RWPE2 (cell line): ENCODE results near the gene CCDC181.
A peak's percentile ranks its signal among the peaks of the same experiment; 100 is the strongest.

Source experiments
- ATAC-seq: fragments of 200-7000 bp; cut with Tn5 transposase; 3 replicates; pipeline ENCODE4 v1.9.1; 2021; ENCODE audit warnings: low read depth
- DNase-seq: peaks from one replicate; pipeline ENCODE4 v3.0.0-alpha.2; 2020; ENCODE audit warnings: low spot score
- H3K27ac ChIP-seq: fragments of 450-650 bp; 2 replicates; pipeline ENCODE4 v1.5.1; 2017; ENCODE audit warnings: mild to moderate bottlenecking; ENCODE audit not compliant: poor library complexity, severe bottlenecking
- H3K27me3 ChIP-seq: fragments of 250-450 bp; sonication (Bioruptor Pico); 2 replicates; pipeline ENCODE4 v1.5.1; 2021; ENCODE audit warnings: mild to moderate bottlenecking, moderate library complexity; ENCODE audit not compliant: insufficient read depth, poor library complexity, severe bottlenecking
- H3K36me3 ChIP-seq: fragments of 250-450 bp; sonication (Bioruptor Pico); 2 replicates; pipeline ENCODE4 v1.5.1; 2020; ENCODE audit warnings: low read depth, mild to moderate bottlenecking, moderate library complexity
- H3K4me1 ChIP-seq: fragments of 250-450 bp; sonication (Bioruptor Pico); 2 replicates; pipeline ENCODE4 v1.5.1; 2021; ENCODE audit warnings: mild to moderate bottlenecking, moderate library complexity; ENCODE audit not compliant: insufficient read depth, poor library complexity, severe bottlenecking
- H3K4me3 ChIP-seq: fragments of 250-450 bp; sonication (Bioruptor Pico); 2 replicates; pipeline ENCODE4 v1.5.1; 2021; ENCODE audit warnings: mild to moderate bottlenecking, moderate library complexity; ENCODE audit not compliant: severe bottlenecking
- H3K9me3 ChIP-seq: fragments of 250-450 bp; sonication (Bioruptor Pico); 2 replicates; pipeline ENCODE4 v1.5.1; 2021; ENCODE audit warnings: mild to moderate bottlenecking, moderate library complexity; ENCODE audit not compliant: severe bottlenecking
- TF ChIP-seq, protein P1 (sequence below): fragments of 450-650 bp; IDR thresholded peaks from one replicate; pipeline ENCODE4 v1.5.1; 2017; ENCODE audit warnings: mild to moderate bottlenecking, moderate library complexity; ENCODE audit not compliant: poor library complexity, severe bottlenecking

The CCDC181 gene

DNA sequence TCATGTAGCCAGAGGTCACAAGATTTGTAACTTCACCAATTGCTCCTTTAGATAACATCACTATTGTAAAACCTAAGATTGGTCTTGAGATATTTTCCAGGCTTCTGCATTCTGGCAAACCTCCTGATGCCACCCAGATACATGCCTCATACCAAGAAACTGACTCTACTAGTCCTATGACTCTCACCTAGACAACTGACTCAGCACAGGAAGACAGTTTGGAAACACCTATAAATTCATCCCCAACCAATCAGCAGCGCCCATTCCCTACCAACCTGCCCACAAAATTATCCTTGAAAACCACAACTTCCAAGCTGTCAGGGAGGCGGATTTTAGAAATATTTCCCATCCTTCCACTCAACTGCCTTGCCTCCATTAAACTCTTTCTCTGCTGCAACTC, 62.3 kb downstream of the CCDC181 start:
- TF ChIP-seq, protein P1, sequence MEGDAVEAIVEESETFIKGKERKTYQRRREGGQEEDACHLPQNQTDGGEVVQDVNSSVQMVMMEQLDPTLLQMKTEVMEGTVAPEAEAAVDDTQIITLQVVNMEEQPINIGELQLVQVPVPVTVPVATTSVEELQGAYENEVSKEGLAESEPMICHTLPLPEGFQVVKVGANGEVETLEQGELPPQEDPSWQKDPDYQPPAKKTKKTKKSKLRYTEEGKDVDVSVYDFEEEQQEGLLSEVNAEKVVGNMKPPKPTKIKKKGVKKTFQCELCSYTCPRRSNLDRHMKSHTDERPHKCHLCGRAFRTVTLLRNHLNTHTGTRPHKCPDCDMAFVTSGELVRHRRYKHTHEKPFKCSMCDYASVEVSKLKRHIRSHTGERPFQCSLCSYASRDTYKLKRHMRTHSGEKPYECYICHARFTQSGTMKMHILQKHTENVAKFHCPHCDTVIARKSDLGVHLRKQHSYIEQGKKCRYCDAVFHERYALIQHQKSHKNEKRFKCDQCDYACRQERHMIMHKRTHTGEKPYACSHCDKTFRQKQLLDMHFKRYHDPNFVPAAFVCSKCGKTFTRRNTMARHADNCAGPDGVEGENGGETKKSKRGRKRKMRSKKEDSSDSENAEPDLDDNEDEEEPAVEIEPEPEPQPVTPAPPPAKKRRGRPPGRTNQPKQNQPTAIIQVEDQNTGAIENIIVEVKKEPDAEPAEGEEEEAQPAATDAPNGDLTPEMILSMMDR: no peak
- H3K4me1 ChIP-seq: peaks cover 58% of the 10 kb centered on the region
- H3K4me3 ChIP-seq: no peak overlapping the region
- no peaks in the 10 kb centered on the region for H3K27me3 ChIP-seq
- no peaks in the 10 kb centered on the region for H3K9me3 ChIP-seq
- peak overlapping the region; percentile 90 for H3K27ac ChIP-seq
- peaks cover 11% of the 10 kb centered on the region for H3K36me3 ChIP-seq
- DNase-seq: peak; percentile 73
- peak; percentile 64 for ATAC-seq

DNA sequence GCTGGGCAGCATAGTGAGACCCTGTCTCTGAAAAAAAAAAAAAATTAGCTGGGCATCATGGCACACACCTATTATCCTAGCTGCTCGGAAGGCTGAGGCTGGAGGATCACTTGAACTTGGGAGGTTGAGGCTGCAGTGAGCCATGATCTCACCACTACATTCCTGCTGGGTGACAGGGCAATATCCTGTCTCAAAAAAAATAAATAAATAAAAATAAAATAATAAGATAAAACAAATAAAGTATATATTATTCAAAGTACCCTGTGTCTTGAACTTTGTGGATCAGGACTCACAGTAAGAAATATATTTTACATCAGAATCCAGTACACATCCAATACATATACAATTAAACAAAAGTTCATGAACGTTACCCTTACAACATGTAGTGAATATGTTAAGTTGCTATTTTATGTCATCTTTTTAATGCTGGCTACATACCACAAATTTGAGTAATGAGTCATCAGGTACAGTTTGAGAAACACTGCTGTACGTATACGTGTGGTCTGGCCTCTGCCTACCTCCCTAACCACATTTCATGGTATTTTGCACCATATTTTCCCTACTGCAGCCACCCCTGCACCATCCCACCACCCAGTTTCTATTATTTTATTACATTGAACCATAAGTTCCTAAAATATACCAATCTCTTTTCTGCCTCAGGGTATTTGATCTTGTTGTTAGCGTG, 64.1 kb downstream of the CCDC181 start:
- H3K4me3 ChIP-seq: no peak overlapping the region
- H3K9me3 ChIP-seq: no peaks in the 10 kb centered on the region
- DNase-seq (no peak), ATAC-seq (peak; percentile 48)
- peaks cover 50% of the 10 kb centered on the region for H3K4me1 ChIP-seq
- H3K27me3 ChIP-seq: no peaks in the 10 kb centered on the region
- TF ChIP-seq, protein P1: no peak
- peaks cover 3% of the 10 kb centered on the region; the same call in 1 of the 2 replicates for H3K36me3 ChIP-seq
- H3K27ac ChIP-seq: peak overlapping the region; percentile 90

DNA sequence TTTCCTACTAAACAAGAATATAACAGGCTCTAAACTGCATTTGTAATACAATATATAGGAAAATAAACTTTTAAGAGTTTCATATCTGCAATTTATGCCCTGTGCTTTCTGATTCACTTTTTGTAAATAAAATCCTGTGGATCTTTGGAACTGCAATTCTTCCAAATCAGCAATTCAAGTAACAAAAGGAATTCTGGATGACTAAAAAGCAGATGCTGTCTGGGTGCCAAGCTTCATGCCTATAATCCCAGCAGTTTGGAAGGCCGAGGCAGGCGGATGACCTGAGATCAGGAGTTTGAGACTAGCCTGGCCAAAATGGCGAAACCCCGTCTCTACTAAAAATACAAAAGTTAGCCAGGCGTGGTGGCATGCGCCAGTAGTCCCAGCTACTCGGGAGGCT, 66.0 kb downstream of the CCDC181 start:
- peak overlapping the region; percentile 10 for H3K27ac ChIP-seq
- DNase-seq: no peak
- H3K4me1 ChIP-seq: peaks cover 46% of the 10 kb centered on the region
- H3K4me3 ChIP-seq: no peak overlapping the region
- no peak for ATAC-seq
- H3K36me3 ChIP-seq: peaks cover 3% of the 10 kb centered on the region; the same call in 1 of the 2 replicates
- H3K27me3 ChIP-seq: no peaks in the 10 kb centered on the region
- H3K9me3 ChIP-seq: no peaks in the 10 kb centered on the region
- TF ChIP-seq, protein P1: no peak

DNA sequence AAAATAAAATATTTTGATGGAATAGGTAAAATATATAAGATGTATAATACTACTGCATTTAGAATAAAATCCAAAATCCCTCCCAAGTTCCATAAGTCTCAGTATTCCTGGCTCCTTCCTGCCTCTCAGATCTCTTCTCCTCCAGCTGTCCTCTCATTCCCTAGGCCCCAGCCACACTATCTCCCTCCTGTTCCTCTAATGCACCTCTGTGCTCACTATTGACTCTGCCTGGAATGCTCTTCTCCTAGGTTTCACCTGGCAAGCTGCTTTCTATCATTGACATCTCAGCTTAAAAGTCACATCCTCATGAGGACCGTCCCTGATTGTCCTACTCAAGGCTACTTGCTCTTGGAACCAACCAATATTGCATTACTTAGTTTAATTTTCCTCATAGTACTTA, 66.9 kb downstream of the CCDC181 start:
- ATAC-seq: no peak

More for the DNA sequence above, 66.9 kb downstream of the CCDC181 start:
- TF ChIP-seq, protein P1: no peak
- H3K4me3 ChIP-seq: no peak overlapping the region
- peaks cover 3% of the 10 kb centered on the region; the same call in 1 of the 2 replicates for H3K36me3 ChIP-seq
- H3K27me3 ChIP-seq: no peaks in the 10 kb centered on the region
- no peaks in the 10 kb centered on the region for H3K9me3 ChIP-seq
- DNase-seq: no peak
- H3K4me1 ChIP-seq: peaks cover 38% of the 10 kb centered on the region
- peak overlapping the region; percentile 10 for H3K27ac ChIP-seq
